Measurements from ENCODE around the gene TAB3. TPM values are rescaled to one million over a fixed set of nuclear protein-coding genes. Genes with fewer than 3 reads are reported as not detected.

Gene TAB3
- total and polyA plus RNA-seq, 8 donors = 14.8 to 31.1 (median 28.4) TPM

DNA sequence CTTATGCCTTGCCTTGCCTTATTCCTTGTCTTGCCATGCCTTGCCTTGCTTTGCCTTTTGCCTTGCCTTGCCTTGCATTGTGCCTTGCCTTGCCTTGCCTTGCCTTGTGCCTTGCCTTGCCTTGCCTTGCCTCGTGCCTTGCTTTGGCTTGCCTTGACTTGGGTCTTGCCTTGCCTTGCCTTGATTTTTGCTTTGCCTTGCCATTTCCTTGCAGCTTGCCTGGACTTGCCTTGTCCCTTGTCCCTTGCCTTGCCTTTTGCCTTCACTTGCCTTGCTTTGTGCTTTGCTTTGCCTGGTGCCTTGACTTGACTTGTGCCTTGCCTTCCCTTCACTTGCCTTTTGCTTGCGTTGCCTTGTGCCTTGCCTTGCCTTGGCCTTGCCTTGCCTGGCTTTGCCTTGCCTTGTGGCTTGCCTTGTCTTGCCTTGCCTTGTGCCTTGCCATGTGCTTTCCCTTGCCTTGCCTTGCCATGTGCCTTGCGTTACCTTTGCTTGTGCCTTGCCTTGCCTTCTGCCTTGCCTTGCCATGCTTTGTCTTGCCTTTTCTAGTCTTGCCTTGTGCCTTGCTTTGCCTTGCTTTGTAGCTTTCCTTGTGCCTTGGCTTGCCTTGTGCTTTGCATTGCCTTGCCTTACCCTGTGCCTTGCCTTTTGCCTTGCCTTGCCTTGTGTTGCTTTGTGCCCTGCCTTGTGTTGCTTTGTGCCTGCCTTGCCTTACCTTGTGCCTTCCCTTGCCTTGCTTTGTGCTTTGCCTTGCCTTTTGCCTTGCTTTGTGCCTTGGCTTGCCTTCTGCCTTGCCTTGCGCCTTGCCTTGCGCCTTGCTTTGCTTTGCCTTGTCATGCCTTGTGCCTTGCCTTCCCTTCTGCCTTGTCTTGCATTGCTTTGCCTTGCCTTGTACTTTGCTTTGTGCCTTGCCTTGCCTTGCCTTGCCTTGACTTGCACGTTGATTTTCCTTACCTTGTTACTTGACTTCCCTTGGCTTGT, 92.8 kb downstream of the TAB3 start:
- DNase-seq (no peak), ATAC-seq (no peak)
- intact Hi-C loops (cut with DNase I) = no loop called here
- TF ChIP-seq, protein P1, sequence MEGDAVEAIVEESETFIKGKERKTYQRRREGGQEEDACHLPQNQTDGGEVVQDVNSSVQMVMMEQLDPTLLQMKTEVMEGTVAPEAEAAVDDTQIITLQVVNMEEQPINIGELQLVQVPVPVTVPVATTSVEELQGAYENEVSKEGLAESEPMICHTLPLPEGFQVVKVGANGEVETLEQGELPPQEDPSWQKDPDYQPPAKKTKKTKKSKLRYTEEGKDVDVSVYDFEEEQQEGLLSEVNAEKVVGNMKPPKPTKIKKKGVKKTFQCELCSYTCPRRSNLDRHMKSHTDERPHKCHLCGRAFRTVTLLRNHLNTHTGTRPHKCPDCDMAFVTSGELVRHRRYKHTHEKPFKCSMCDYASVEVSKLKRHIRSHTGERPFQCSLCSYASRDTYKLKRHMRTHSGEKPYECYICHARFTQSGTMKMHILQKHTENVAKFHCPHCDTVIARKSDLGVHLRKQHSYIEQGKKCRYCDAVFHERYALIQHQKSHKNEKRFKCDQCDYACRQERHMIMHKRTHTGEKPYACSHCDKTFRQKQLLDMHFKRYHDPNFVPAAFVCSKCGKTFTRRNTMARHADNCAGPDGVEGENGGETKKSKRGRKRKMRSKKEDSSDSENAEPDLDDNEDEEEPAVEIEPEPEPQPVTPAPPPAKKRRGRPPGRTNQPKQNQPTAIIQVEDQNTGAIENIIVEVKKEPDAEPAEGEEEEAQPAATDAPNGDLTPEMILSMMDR (IDR thresholded peaks at IDR 0.05) = no peak
- Histone ChIP-seq H3K27me3 (no peaks in the 10 kb centered on the region), H3K27ac (no peak overlapping the region), H3K4me3 (no peak overlapping the region), H3K4me1 (no peaks in the 10 kb centered on the region), H3K36me3 (no peaks in the 10 kb centered on the region), H3K9me3 (no peaks in the 10 kb centered on the region)

DNA sequence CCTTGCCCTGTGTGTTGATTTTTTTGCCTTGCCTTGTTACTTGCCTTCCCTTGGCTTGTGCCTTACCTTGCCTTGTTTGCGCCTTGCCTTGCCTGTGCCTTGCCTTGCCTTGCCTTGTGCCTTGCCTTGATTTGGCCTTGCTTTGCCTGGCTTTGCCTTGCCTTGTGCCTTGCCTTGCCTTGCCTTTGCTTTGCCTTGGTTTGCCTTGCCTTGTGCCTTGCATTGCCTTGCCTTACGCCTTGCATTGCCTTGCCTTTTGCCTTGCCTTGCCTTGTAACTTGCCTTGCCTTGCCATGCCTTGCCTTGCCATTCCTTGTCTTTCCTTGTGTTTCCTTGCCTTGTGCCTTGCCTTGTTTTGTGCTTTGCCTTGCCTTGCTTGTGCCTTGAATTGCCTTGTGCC, 94.6 kb downstream of the TAB3 start:
- no peak for DNase-seq
- no peaks in the 10 kb centered on the region for H3K36me3 ChIP-seq
- no peak for ATAC-seq
- TF ChIP-seq, protein P1 (IDR thresholded peaks at IDR 0.05) = no peak
- H3K4me3 ChIP-seq = no peak overlapping the region
- no peaks in the 10 kb centered on the region for H3K9me3 ChIP-seq
- H3K27me3 ChIP-seq = no peaks in the 10 kb centered on the region
- no peaks in the 10 kb centered on the region for H3K4me1 ChIP-seq
- intact Hi-C loops (cut with DNase I) = no loop called here
- no peak overlapping the region for H3K27ac ChIP-seq

DNA sequence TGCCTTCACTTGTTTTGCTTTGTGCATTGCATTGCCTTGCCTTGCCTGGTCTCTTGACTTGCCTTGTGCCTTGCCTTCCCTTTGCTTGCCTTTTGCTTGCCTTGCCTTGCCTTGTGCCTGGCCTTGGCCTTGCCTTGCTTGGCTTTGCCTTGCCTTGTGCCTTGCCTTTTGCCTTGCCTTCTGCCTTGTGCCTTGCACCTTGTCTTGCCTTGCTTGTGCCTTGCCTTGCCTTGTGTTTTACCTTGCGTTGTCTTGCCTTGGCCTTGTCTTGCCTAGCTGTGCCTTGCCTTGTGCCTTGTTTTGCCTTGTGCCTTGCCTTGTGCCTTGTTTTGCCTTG, 95.3 kb downstream of the TAB3 start:
- Histone ChIP-seq H3K4me3 (no peak overlapping the region), H3K27me3 (no peaks in the 10 kb centered on the region), H3K9me3 (no peaks in the 10 kb centered on the region), H3K36me3 (no peaks in the 10 kb centered on the region), H3K27ac (no peak overlapping the region), H3K4me1 (no peaks in the 10 kb centered on the region)
- ATAC-seq (no peak), DNase-seq (no peak)
- TF ChIP-seq, protein P1 (IDR thresholded peaks at IDR 0.05) = no peak
- intact Hi-C loops (cut with DNase I) = no loop called here

GRCh38 chrX:30793075-30793766, 95.8 kb downstream of the TAB3 start:
- ATAC-seq = no peak
- no peak for DNase-seq
- Histone ChIP-seq H3K27me3 (no peaks in the 10 kb centered on the region), H3K27ac (no peak overlapping the region), H3K4me3 (no peak overlapping the region), H3K4me1 (no peaks in the 10 kb centered on the region), H3K36me3 (no peaks in the 10 kb centered on the region), H3K9me3 (no peaks in the 10 kb centered on the region)
- TF ChIP-seq, protein P1 (IDR thresholded peaks at IDR 0.05) = no peak
- intact Hi-C loops (cut with DNase I) = no loop called here

All from left lung (tissue), 10 donors.